B cell (primary cell): ENCODE data around the gene NDUFA13. TPM values are rescaled to one million over a fixed set of nuclear protein-coding genes. Genes with fewer than 3 reads are reported as not detected.
A peak's percentile ranks its signal among the peaks of the same experiment; 100 is the strongest.

ENCODE experiments used
- ATAC-seq: fragments of 200-7000 bp; cut with Tn5 transposase; one replicate; pipeline ENCODE4 v1.10.0; 2021; ENCODE audit warnings: low read depth, mild to moderate bottlenecking, moderate number of reproducible peaks, moderate library complexity
- CTCF ChIA-PET: fragments of 350-600 bp; sonication (Branson Sonifier 250); formaldehyde crosslinking; loops from one replicate; lab custom pipeline; 2021; ENCODE audit warnings: antibody characterized with exemption, inconsistent platforms; lab: Charles Lee
- POLR2A ChIA-PET: fragments of 350-600 bp; sonication (Branson Sonifier 250); formaldehyde crosslinking; loops from one replicate; lab custom pipeline; 2021; ENCODE audit warnings: antibody characterized with exemption; lab: Charles Lee
- DNase-seq: peaks from one replicate; pipeline ENCODE4 v3.0.0; 2013
- H2AFZ ChIP-seq: 2 replicates; pipeline ENCODE4 v1.6.1; 2012; ENCODE audit warnings: mild to moderate bottlenecking, low read depth, low read length; ENCODE audit not compliant: insufficient read depth, poor library complexity, severe bottlenecking
- H3K27ac ChIP-seq, 2 donors: 1 replicate in 1 of 2; 2 replicates in 1 of 2; pipeline ENCODE4 v1.5.1; 2012 to 2013; ENCODE audit warnings: low read length in 2 of 2, mild to moderate bottlenecking in 2 of 2, moderate library complexity in 1 of 2
- H3K27me3 ChIP-seq, 4 experiments: fragments of 200-600 bp in 1 of 4; sonication (generic) in 1 of 4; replicated peaks in 1 of 4; 1 replicate in 2 of 4; 2 replicates in 2 of 4; pipeline versions ENCODE4 v1.6.1 to v1.7.0; 2013 to 2016; ENCODE audit warnings: low read length in 3 of 4, mild to moderate bottlenecking in 2 of 4, mixed read lengths in 1 of 4, moderate library complexity in 1 of 4; ENCODE audit not compliant: insufficient read depth in 4 of 4, control insufficient read depth in 3 of 4; ENCODE audit errors: control extremely low read depth in 1 of 4
- H3K36me3 ChIP-seq, 2 experiments: replicated peaks in 1 of 2; 1 replicate in 1 of 2; 2 replicates in 1 of 2; pipeline versions ENCODE4 v1.6.1 to v1.7.1; 2013; ENCODE audit warnings: low read length in 1 of 2; ENCODE audit not compliant: insufficient read depth in 2 of 2, control insufficient read depth in 1 of 2; ENCODE audit errors: control extremely low read depth in 1 of 2, extremely low read depth in 1 of 2
- H3K4me1 ChIP-seq, 2 donors: fragments of 200-600 bp in 1 of 2; sonication (generic) in 1 of 2; 1 replicate in 1 of 2; 2 replicates in 1 of 2; pipeline versions ENCODE4 v1.5.1 to v1.6.1; 2013 to 2017; ENCODE audit warnings: low read length in 2 of 2; ENCODE audit not compliant: control insufficient read depth in 2 of 2, insufficient read depth in 2 of 2
- H3K4me2 ChIP-seq: replicated peaks from 2 replicates; pipeline ENCODE3; 2012; ENCODE audit warnings: mild to moderate bottlenecking, low read depth, low read length; ENCODE audit not compliant: poor library complexity, severe bottlenecking
- H3K4me3 ChIP-seq, 5 experiments: fragments of 200-600 bp in 1 of 5; sonication (generic) in 1 of 5; 1 replicate in 3 of 5; 2 replicates in 2 of 5; pipeline versions ENCODE4 v1.5.1 to v1.7.0; 2011 to 2016; ENCODE audit warnings: low read length in 4 of 5, mild to moderate bottlenecking in 4 of 5, low read depth in 2 of 5, control low read depth in 1 of 5, moderate library complexity in 1 of 5; ENCODE audit not compliant: insufficient read depth in 1 of 5; ENCODE audit errors: control extremely low read depth in 1 of 5, extremely low read depth in 1 of 5
- H3K79me2 ChIP-seq: fragments of 200-600 bp; sonication (generic); one replicate; pipeline ENCODE4 v1.6.0; 2016; ENCODE audit warnings: low read length; ENCODE audit not compliant: control insufficient read depth, insufficient read depth
- H3K9ac ChIP-seq: fragments of 200-600 bp; sonication (generic); 2 replicates; pipeline ENCODE4 v1.6.1; 2017; ENCODE audit warnings: mild to moderate bottlenecking, low read length, moderate library complexity
- H3K9me3 ChIP-seq, 3 donors: one replicate each; pipeline versions ENCODE4 v1.6.1 to v1.7.1; 2013; ENCODE audit warnings: low read length in 2 of 3; ENCODE audit not compliant: control insufficient read depth in 2 of 3, insufficient read depth in 1 of 3; ENCODE audit errors: control extremely low read depth in 1 of 3
- H4K20me1 ChIP-seq: 2 replicates; pipeline ENCODE4 v1.6.0; 2012; ENCODE audit warnings: mild to moderate bottlenecking, low read length; ENCODE audit not compliant: insufficient read depth, control insufficient read depth, poor library complexity, severe bottlenecking
- H3K27ac Mint-ChIP-seq: one replicate; pipeline ENCODE4 v1.8.0; 2021; ENCODE audit warnings: mixed read lengths
- H3K27me3 Mint-ChIP-seq: one replicate; pipeline ENCODE4 v1.8.0; 2021; ENCODE audit warnings: mixed read lengths
- H3K4me1 Mint-ChIP-seq: one replicate; pipeline ENCODE4 v1.8.0; 2021; ENCODE audit warnings: mixed read lengths
- H3K4me3 Mint-ChIP-seq: one replicate; pipeline ENCODE4 v1.8.0; 2021; ENCODE audit warnings: mixed read lengths
- H3K9me3 Mint-ChIP-seq: one replicate; pipeline ENCODE4 v1.8.0; 2022; ENCODE audit warnings: mixed read lengths; ENCODE audit not compliant: insufficient read depth
- EZH2 ChIP-seq: IDR thresholded peaks from 2 replicates; pipeline ENCODE4 v1.6.1; 2012; ENCODE audit warnings: borderline replicate concordance, low read depth, mild to moderate bottlenecking, moderate library complexity, low read length; ENCODE audit not compliant: insufficient read depth, poor library complexity, severe bottlenecking
- WGBS: methylation state at CpG from one replicate; pipeline ENCODE4 v1.1.5; 2013; ENCODE audit warnings: missing lambda C conversion rate; ENCODE audit not compliant: insufficient coverage; 5-methylcytosine and 5-hydroxymethylcytosine counted together
- intact Hi-C: fragments of 100-400 bp; cut with micrococcal nuclease; formaldehyde crosslinking; loops from one replicate; pipeline ENCODE4 v1.10.0; 2022
- polyA plus RNA-seq: library from polyadenylated mRNA; depleted of rRNA; stranded (reverse); fragments of >200 nt; gene quantifications from 2 replicates; pipeline ENCODE4 v1.2.3, GENCODE V29; 2012
- total RNA-seq, 2 donors: library from RNA; stranded (reverse); fragments of 120-200 nt in 1 of 2; gene quantifications; 1 replicate in 1 of 2; 2 replicates in 1 of 2; pipeline versions ENCODE4 v1.2.3 to v1.2.4, GENCODE V29; 2013 to 2022
- TF ChIP-seq, protein P1 (sequence below): fragments of 200-600 bp; IDR thresholded peaks from one replicate; pipeline ENCODE4 v1.8.0; 2022; ENCODE audit warnings: antibody characterized with exemption, mild to moderate bottlenecking

Gene NDUFA13
- total and polyA plus RNA-seq, 2 donors (not counting 1 experiment from before 2014, with no cell fraction given) = 188 to 195 TPM

DNA sequence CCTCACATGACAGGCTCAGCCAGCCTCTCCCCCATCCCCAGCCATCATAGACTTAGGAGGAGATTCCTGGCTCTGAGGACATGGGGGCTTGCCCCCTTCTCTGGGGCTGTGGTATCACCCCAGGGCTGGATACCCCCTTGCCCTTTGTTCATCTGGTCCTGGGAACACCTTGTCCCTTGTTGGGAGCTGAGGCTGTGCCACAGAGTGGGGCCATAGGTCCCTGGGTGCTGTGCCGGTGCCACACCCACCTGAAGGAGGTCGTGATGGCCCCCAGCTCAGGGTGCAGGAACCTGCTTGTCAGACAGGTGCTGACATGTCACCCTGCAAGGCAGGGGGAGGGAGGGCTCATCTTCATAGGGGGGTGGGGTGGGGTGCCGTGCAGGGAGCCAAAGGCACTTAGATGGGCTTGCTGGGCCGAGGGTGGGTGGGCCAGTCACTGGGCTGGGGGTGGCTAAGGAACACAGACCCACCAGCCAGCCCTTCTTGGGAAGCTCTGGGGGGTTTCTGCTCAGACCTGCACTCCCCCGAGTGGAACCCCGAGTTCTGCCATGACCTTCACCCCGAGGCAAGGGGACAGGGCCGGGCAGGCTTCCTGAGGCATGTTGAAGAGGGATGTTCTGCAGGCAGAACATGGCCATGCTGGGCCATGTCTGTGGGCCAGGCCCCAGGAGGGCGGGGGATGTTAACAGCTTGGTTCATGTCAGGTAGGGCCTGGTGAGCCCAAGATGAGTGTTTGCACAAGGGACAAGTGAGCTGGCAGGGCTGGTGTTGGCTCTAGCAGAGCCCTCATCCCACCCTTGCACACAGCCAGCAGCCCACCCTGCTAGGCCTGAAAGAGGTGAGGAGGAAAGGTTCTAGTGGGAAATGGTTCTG lies 28.7 kb upstream of the NDUFA13 start:
- TF ChIP-seq EZH2 = no peak
- TF ChIP-seq, protein P1, sequence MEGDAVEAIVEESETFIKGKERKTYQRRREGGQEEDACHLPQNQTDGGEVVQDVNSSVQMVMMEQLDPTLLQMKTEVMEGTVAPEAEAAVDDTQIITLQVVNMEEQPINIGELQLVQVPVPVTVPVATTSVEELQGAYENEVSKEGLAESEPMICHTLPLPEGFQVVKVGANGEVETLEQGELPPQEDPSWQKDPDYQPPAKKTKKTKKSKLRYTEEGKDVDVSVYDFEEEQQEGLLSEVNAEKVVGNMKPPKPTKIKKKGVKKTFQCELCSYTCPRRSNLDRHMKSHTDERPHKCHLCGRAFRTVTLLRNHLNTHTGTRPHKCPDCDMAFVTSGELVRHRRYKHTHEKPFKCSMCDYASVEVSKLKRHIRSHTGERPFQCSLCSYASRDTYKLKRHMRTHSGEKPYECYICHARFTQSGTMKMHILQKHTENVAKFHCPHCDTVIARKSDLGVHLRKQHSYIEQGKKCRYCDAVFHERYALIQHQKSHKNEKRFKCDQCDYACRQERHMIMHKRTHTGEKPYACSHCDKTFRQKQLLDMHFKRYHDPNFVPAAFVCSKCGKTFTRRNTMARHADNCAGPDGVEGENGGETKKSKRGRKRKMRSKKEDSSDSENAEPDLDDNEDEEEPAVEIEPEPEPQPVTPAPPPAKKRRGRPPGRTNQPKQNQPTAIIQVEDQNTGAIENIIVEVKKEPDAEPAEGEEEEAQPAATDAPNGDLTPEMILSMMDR = no peak
- H3K4me1 ChIP-seq = peaks cover 37 to 53% of the 10 kb centered on the region in 2 donors
- CTCF ChIA-PET = interaction anchor here (0.8 to 9.6 kb wide), 6 partner anchors 9 to 121 kb away, joined by 3 to 301 read pairs (median 4); partner anchors contain the start of gene GATAD2A
- no peak overlapping the region for H2AFZ ChIP-seq
- H3K79me2 ChIP-seq = peaks cover 70% of the 10 kb centered on the region
- H3K4me2 ChIP-seq = no peak overlapping the region
- H3K9ac ChIP-seq = no peak overlapping the region
- Mint-ChIP-seq H3K27me3 (no peaks in the 10 kb centered on the region), H3K4me1 (peaks cover 60% of the 10 kb centered on the region), H3K27ac (peak overlapping the region; percentile 98), H3K4me3 (no peak overlapping the region), H3K9me3 (no peaks in the 10 kb centered on the region)
- ATAC-seq (no peak), DNase-seq (no peak)
- no peaks in the 10 kb centered on the region for H3K9me3 ChIP-seq
- WGBS = 94% methylated on average over 8 of the region's 9 CpGs
- no peak overlapping the region for H3K4me3 ChIP-seq
- POLR2A ChIA-PET = interaction anchor here (0.6 to 1.2 kb wide), 2 partner anchors 44 to 80 kb away, joined by 3 to 6 read pairs; no protein-coding TSS in a partner anchor
- H3K27ac ChIP-seq = peak overlapping the region in 1 of 2 donors; percentile 79
- H3K27me3 ChIP-seq = no peaks in the 10 kb centered on the region
- peaks cover 0 to 21% of the 10 kb centered on the region in 2 experiments for H3K36me3 ChIP-seq
- intact Hi-C loops = loop anchor here (5.0 kb wide), 1 partner anchor 45 kb away; no protein-coding TSS in a partner anchor
- H4K20me1 ChIP-seq = peaks cover 7% of the 10 kb centered on the region
